Nephron (organoid): ENCODE data around the gene BAG3.
"Not testable (repeated sequence)": the region's sequence is repeated elsewhere in the genome, so short reads cannot be mapped to it uniquely, and the experiment has no call there.

Source experiments
- H3K27ac Mint-ChIP-seq, 3 experiments: 2 replicates each; pipeline ENCODE4 v1.8.0; 2020; ENCODE audit warnings: mixed read lengths in 3 of 3, mild to moderate bottlenecking in 2 of 3, moderate library complexity in 1 of 3
- H3K27me3 Mint-ChIP-seq: 2 replicates; pipeline ENCODE4 v1.8.0; 2021; ENCODE audit warnings: low read depth, mild to moderate bottlenecking, moderate library complexity, mixed read lengths
- H3K36me3 Mint-ChIP-seq: 2 replicates; pipeline ENCODE4 v1.8.0; 2020; ENCODE audit warnings: low read depth, mixed read lengths
- H3K4me1 Mint-ChIP-seq: 2 replicates; pipeline ENCODE4 v1.8.0; 2020; ENCODE audit warnings: mixed read lengths
- H3K4me3 Mint-ChIP-seq, 3 experiments: 2 replicates each; pipeline ENCODE4 v1.8.0; 2020; ENCODE audit warnings: mild to moderate bottlenecking in 3 of 3, mixed read lengths in 3 of 3, moderate library complexity in 2 of 3
- H3K9me3 Mint-ChIP-seq: 2 replicates; pipeline ENCODE4 v1.8.0; 2020; ENCODE audit warnings: mixed read lengths
- CTCF ChIP-seq, 3 experiments: fragments of 200-600 bp; sonication (generic); IDR thresholded peaks; one replicate each; pipeline ENCODE4 v1.5.0; 2021; ENCODE audit warnings: antibody characterized with exemption in 3 of 3; ENCODE audit not compliant: unreplicated experiment in 3 of 3

Gene BAG3

DNA sequence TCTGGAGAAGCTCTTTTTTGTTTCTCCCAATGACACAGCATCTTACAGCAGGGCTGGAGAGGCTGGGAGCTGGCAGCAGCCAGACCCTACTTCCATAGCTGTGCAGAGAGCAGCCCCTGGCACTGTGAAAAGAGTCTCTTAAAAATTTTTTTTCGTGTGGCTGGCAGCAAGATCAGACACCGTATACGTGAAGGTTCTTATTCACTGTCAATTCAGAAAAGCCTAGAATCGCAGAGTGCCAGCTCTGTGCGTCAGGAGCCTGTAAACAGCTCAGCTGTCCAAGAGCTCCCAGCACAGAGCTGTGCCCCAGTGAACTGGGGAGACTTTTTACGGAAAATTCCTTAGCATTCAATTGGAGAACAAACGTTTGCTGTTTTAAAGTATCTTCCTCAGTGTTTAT, 6.5 kb downstream of the BAG3 start:
- no peak overlapping the region for H3K4me3 Mint-ChIP-seq
- TF ChIP-seq CTCF (IDR thresholded peaks at IDR 0.05; ENCODE audit: unreplicated experiment in 3 of 3) = no peak

GRCh38 chr10:119658274-119658673, 7.1 kb downstream of the BAG3 start:
- no peak for TF ChIP-seq CTCF (IDR thresholded peaks at IDR 0.05; ENCODE audit: unreplicated experiment in 3 of 3)
- no peak overlapping the region for H3K4me3 Mint-ChIP-seq
- no peaks in the 10 kb centered on the region for H3K27me3 Mint-ChIP-seq
- peaks cover 18% of the 10 kb centered on the region for H3K36me3 Mint-ChIP-seq
- no peaks in the 10 kb centered on the region for H3K9me3 Mint-ChIP-seq
- H3K4me1 Mint-ChIP-seq = peaks cover 40% of the 10 kb centered on the region
- peak overlapping the region in 2 of 3 experiments; percentile 22 to 68 for H3K27ac Mint-ChIP-seq

More for the DNA sequence above, 6.5 kb downstream of the BAG3 start:
- no peaks in the 10 kb centered on the region for H3K9me3 Mint-ChIP-seq
- peaks cover 18% of the 10 kb centered on the region for H3K36me3 Mint-ChIP-seq
- H3K27me3 Mint-ChIP-seq = no peaks in the 10 kb centered on the region
- no peak overlapping the region for H3K27ac Mint-ChIP-seq
- H3K4me1 Mint-ChIP-seq = peaks cover 44% of the 10 kb centered on the region

- TF ChIP-seq CTCF (IDR thresholded peaks at IDR 0.05; ENCODE audit: unreplicated experiment in 3 of 3) = no peak
- Mint-ChIP-seq H3K9me3 (no peaks in the 10 kb centered on the region), H3K4me1 (peaks cover 30% of the 10 kb centered on the region), H3K36me3 (peaks cover 27% of the 10 kb centered on the region), H3K27me3 (no peaks in the 10 kb centered on the region), H3K4me3 (no peak overlapping the region), H3K27ac (no peak overlapping the region)
Measured at GRCh38 chr10:119659951-119660350, 8.8 kb downstream of the BAG3 start.

GRCh38 chr10:119662076-119662605, 11.0 kb downstream of the BAG3 start:
- not testable (repeated sequence) for H3K27ac Mint-ChIP-seq, H3K4me3 Mint-ChIP-seq, H3K27me3 Mint-ChIP-seq, H3K9me3 Mint-ChIP-seq
- Mint-ChIP-seq H3K36me3 (peaks cover 19% of the 10 kb centered on the region), H3K4me1 (peaks cover 33% of the 10 kb centered on the region)

- peaks cover 12% of the 10 kb centered on the region for H3K36me3 Mint-ChIP-seq
- no peak for TF ChIP-seq CTCF (IDR thresholded peaks at IDR 0.05; ENCODE audit: unreplicated experiment in 3 of 3)
- no peak overlapping the region for H3K27ac Mint-ChIP-seq
- no peaks in the 10 kb centered on the region for H3K9me3 Mint-ChIP-seq
- no peaks in the 10 kb centered on the region for H3K27me3 Mint-ChIP-seq
- H3K4me3 Mint-ChIP-seq = no peak overlapping the region
- peaks cover 39% of the 10 kb centered on the region for H3K4me1 Mint-ChIP-seq
Measured at GRCh38 chr10:119663866-119664698, 12.9 kb downstream of the BAG3 start.

- no peaks in the 10 kb centered on the region for H3K27me3 Mint-ChIP-seq
- no peak overlapping the region for H3K4me3 Mint-ChIP-seq
- H3K27ac Mint-ChIP-seq = peak overlapping the region in 2 of 3 experiments; percentile 38 to 82
- no peak for TF ChIP-seq CTCF (IDR thresholded peaks at IDR 0.05; ENCODE audit: unreplicated experiment in 3 of 3)
- no peaks in the 10 kb centered on the region for H3K9me3 Mint-ChIP-seq
- H3K36me3 Mint-ChIP-seq = peaks cover 19% of the 10 kb centered on the region
- peaks cover 44% of the 10 kb centered on the region for H3K4me1 Mint-ChIP-seq
Measured at GRCh38 chr10:119665901-119666708, 14.9 kb downstream of the BAG3 start.
